DND-41 (cell line): ENCODE measurements around the gene STOML2.

Experiments used
- ATAC-seq: fragments of 200-7000 bp; cut with Tn5 transposase; 3 replicates; pipeline ENCODE4 v1.9.1; 2021; ENCODE audit warnings: low read depth; ENCODE audit not compliant: insufficient read depth
- DNase-seq: peaks from one replicate; pipeline ENCODE4 v3.0.0-alpha.2; 2020
- H2AFZ ChIP-seq: 2 replicates; pipeline ENCODE4 v1.6.0; 2012; ENCODE audit warnings: low read depth, low read length
- H3K27ac ChIP-seq: 2 replicates; pipeline ENCODE4 v1.5.1; 2012; ENCODE audit warnings: low read length, inconsistent platforms
- H3K27me3 ChIP-seq: fragments of 200-600 bp; sonication (generic); 2 replicates; pipeline ENCODE4 v1.6.0; 2012; ENCODE audit warnings: low read length, mild to moderate bottlenecking, inconsistent platforms; ENCODE audit not compliant: insufficient read depth, poor library complexity
- H3K36me3 ChIP-seq: 2 replicates; pipeline ENCODE4 v1.5.1; 2012; ENCODE audit warnings: low read length, inconsistent platforms; ENCODE audit not compliant: insufficient read depth
- H3K4me1 ChIP-seq: 2 replicates; pipeline ENCODE4 v1.5.1; 2012; ENCODE audit warnings: mild to moderate bottlenecking, low read length; ENCODE audit not compliant: insufficient read depth
- H3K4me2 ChIP-seq: 2 replicates; pipeline ENCODE4 v1.6.0; 2012; ENCODE audit warnings: mild to moderate bottlenecking, moderate library complexity, low read length, inconsistent platforms; ENCODE audit not compliant: insufficient read depth
- H3K4me3 ChIP-seq, 2 experiments: fragments of 200-600 bp in 1 of 2; shearing (Covaris generic) in 1 of 2; 2 replicates each; pipeline ENCODE4 v1.5.1; 2012 to 2016; ENCODE audit warnings: inconsistent platforms in 2 of 2, low read length in 2 of 2, mild to moderate bottlenecking in 2 of 2, low read depth in 1 of 2, moderate library complexity in 1 of 2
- H3K79me2 ChIP-seq: 2 replicates; pipeline ENCODE4 v1.6.0; 2012; ENCODE audit warnings: low read length, inconsistent platforms; ENCODE audit not compliant: insufficient read depth
- H3K9ac ChIP-seq: 2 replicates; pipeline ENCODE4 v1.6.0; 2012; ENCODE audit warnings: low read depth, mild to moderate bottlenecking, inconsistent platforms, low read length, moderate library complexity
- H3K9me3 ChIP-seq: 2 replicates; pipeline ENCODE4 v1.5.1; 2012; ENCODE audit warnings: low read length, moderate library complexity, mild to moderate bottlenecking, inconsistent platforms; ENCODE audit not compliant: insufficient read depth, severe bottlenecking
- H4K20me1 ChIP-seq: 2 replicates; pipeline ENCODE4 v1.6.0; 2012; ENCODE audit warnings: low read length; ENCODE audit not compliant: insufficient read depth
- EZH2 ChIP-seq: IDR thresholded peaks from 3 replicates; pipeline ENCODE4 v1.6.1; 2012; ENCODE audit warnings: borderline replicate concordance, low read depth, mild to moderate bottlenecking, moderate library complexity, low read length, inconsistent platforms; ENCODE audit not compliant: severe bottlenecking
- TF ChIP-seq, protein P1 (sequence below): IDR thresholded peaks from 2 replicates; pipeline ENCODE4 v1.5.1; 2012; ENCODE audit warnings: borderline replicate concordance, low read length, moderate library complexity, mild to moderate bottlenecking; ENCODE audit not compliant: poor library complexity, severe bottlenecking; ENCODE audit errors: extremely low read depth

STOML2 gene

DNA sequence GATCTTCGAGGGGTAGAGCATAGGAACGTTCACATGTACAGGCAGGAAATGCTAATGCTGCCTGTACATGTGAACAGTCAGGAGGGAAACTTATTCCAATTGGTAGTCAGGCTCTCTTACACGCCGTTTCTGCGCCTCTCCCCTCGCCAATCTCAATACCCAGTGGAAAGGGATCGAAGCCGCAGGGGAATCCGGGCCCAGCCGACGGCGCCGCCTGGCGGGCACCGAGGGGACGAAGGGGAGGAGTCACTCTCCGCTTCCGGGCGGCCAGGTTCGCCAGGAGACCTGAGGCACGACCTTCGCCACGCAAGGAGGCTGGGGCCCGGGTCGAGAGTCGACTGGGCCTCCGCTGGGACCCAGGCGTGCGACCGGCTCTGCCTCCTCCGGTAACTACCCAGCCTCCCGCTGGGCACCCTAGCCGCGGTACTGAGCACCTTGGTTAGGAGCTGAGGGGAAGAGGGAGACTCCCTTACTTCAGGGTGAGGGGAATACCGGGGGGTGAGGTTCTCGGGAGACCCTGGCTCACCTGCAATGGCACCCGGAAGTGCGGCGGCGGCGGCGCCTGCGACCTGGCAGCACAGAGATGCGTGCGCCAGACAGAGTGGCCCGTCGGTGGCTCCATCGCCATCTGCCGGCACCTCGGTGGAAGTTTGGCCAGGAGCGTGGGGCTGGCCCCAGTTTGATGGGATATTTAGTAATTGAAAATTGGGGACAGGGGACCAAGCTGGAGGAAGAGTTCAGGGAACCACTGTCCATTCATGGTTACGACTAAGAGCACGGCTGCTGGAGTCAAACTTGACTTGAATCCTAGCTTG is 6.7 kb downstream of the STOML2 start, which contains the start of gene PIGO:
Gene PIGO (minus strand): TSS at position 557 of the 815 bp plus-strand sequence. CDS start 1,026 bp downstream, outside the sequence.
- peak within 1 kb of the TSS; percentile 82 for H3K4me2 ChIP-seq
- TF ChIP-seq, protein P1, sequence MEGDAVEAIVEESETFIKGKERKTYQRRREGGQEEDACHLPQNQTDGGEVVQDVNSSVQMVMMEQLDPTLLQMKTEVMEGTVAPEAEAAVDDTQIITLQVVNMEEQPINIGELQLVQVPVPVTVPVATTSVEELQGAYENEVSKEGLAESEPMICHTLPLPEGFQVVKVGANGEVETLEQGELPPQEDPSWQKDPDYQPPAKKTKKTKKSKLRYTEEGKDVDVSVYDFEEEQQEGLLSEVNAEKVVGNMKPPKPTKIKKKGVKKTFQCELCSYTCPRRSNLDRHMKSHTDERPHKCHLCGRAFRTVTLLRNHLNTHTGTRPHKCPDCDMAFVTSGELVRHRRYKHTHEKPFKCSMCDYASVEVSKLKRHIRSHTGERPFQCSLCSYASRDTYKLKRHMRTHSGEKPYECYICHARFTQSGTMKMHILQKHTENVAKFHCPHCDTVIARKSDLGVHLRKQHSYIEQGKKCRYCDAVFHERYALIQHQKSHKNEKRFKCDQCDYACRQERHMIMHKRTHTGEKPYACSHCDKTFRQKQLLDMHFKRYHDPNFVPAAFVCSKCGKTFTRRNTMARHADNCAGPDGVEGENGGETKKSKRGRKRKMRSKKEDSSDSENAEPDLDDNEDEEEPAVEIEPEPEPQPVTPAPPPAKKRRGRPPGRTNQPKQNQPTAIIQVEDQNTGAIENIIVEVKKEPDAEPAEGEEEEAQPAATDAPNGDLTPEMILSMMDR = peak; percentile 81
- TF ChIP-seq EZH2 = no peak
- peak within 1 kb of the TSS; percentile 97 for H3K9ac ChIP-seq
- H3K36me3 ChIP-seq = peaks cover 48% of the 10 kb centered on the region
- DNase-seq (peak; percentile 88), ATAC-seq (peak; percentile 93)
- no peaks in the 10 kb centered on the region for H4K20me1 ChIP-seq
- H3K79me2 ChIP-seq = peaks cover 20% of the 10 kb centered on the region
- no peaks in the 10 kb centered on the region for H3K27me3 ChIP-seq
- peak within 1 kb of the TSS; percentile 75 to 97 for H3K4me3 ChIP-seq
- no peaks in the 10 kb centered on the region for H3K9me3 ChIP-seq
- peak within 1 kb of the TSS; percentile 98 for H3K27ac ChIP-seq
- H3K4me1 ChIP-seq = peaks cover 24% of the 10 kb centered on the region
- peak within 1 kb of the TSS; percentile 96 for H2AFZ ChIP-seq

DNA sequence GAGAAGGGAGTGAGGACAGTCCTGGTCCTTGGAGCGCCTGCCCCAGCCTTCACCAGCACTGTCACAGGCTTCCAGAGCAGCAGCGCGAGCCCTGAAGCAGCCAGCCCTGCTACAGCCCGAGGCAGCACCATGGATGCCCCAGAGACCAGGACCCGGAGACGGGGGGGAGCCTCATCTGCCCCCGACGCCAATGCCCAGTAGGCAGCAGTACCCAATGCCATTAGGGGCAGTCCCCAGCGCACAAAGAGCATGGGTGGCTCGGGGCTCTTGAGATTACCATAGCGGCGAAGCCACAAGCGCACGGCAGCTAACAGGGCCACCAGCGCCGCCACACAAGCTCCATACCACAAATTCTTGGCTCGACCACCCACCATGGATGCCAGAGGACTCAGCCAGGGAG is 11.4 kb downstream of the STOML2 start:
- Histone ChIP-seq H4K20me1 (no peaks in the 10 kb centered on the region), H3K79me2 (peaks cover 20% of the 10 kb centered on the region), H3K4me3 (no peak overlapping the region), H3K9me3 (no peaks in the 10 kb centered on the region), H3K4me1 (peaks cover 18% of the 10 kb centered on the region), H3K4me2 (no peak overlapping the region), H3K36me3 (peaks cover 72% of the 10 kb centered on the region), H3K27me3 (no peaks in the 10 kb centered on the region), H3K27ac (no peak overlapping the region), H3K9ac (no peak overlapping the region), H2AFZ (no peak overlapping the region)
- DNase-seq = no peak
- TF ChIP-seq EZH2 = no peak
- TF ChIP-seq, protein P1 = no peak
- no peak for ATAC-seq

DNA sequence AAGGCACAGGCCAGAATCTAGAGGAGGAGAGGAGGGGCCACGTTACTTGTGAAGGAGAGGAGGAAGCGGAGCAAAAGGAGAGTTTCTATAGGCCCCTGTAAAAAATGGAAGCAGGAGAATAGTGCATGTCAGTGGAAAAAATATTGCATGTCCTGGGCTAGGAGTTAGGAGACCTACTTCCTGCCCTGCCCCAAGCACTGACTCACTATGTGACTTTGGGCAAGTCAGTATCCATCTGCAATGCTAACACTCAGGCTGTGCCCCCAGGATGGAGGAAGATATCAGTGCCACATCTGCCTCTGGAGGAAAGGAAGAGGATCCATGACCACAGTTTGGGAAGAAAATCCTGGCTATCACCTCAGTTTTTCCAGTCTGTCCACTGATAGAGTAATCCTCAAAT is 13.5 kb downstream of the STOML2 start:
- Histone ChIP-seq H3K27me3 (no peaks in the 10 kb centered on the region), H3K9ac (no peak overlapping the region), H3K4me2 (no peak overlapping the region), H3K4me1 (peaks cover 2% of the 10 kb centered on the region; the same call in 1 of the 2 replicates), H3K79me2 (peaks cover 3% of the 10 kb centered on the region; the same call in 1 of the 2 replicates), H3K4me3 (no peak overlapping the region), H4K20me1 (no peaks in the 10 kb centered on the region), H3K9me3 (no peaks in the 10 kb centered on the region), H3K36me3 (peaks cover 69% of the 10 kb centered on the region), H2AFZ (no peak overlapping the region), H3K27ac (no peak overlapping the region)
- TF ChIP-seq EZH2 = no peak
- TF ChIP-seq, protein P1 = no peak
- no peak for ATAC-seq
- DNase-seq = no peak
